GM18517 (cell line): ENCODE results near the gene TRIM41.

Source experiments
- ATAC-seq: cut with Tn5 transposase; IDR thresholded peaks from one replicate; pipeline ENCODE4 v1.9.1; 2021; ENCODE audit warnings: mild to moderate bottlenecking, moderate library complexity; ENCODE audit not compliant: unreplicated experiment

TRIM41 gene

DNA sequence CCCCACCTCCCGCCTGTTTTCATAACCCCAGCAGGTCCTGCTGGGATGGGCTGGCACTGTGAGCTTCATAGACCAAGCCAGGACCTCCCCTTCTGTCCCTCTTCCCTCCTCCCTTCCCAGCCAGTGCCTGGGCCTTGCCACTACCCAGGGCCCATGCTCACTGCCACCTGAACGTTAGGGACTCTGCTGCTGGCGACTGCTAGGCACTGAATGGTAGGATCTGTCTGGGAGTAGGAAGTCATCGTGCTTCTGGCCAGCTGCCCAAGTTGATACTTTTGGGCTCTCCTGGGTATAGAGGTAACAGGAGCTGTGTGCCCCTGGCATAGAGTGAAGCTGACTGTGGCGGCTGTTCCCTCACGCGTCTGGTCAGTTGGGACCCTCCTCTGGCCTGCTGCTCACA, 8.4 kb downstream of the TRIM41 start:
- no peak for ATAC-seq

DNA sequence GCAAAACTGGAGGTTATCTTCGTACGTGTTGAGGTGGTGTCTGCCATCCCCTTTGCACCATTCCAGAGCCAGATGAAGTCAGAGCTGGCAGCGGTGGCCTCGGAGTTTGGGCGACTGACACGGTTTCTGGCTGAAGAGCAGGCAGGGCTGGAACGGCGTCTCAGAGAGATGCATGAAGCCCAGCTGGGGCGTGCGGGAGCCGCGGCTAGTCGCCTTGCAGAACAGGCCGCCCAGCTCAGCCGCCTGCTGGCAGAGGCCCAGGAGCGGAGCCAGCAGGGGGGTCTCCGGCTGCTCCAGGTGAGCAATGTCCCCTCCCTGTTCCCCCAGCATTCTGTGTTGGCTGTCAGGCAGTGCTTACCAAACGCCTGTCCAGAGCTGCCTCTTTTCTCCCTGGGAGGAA, 9.5 kb downstream of the TRIM41 start:
- ATAC-seq = no peak

DNA sequence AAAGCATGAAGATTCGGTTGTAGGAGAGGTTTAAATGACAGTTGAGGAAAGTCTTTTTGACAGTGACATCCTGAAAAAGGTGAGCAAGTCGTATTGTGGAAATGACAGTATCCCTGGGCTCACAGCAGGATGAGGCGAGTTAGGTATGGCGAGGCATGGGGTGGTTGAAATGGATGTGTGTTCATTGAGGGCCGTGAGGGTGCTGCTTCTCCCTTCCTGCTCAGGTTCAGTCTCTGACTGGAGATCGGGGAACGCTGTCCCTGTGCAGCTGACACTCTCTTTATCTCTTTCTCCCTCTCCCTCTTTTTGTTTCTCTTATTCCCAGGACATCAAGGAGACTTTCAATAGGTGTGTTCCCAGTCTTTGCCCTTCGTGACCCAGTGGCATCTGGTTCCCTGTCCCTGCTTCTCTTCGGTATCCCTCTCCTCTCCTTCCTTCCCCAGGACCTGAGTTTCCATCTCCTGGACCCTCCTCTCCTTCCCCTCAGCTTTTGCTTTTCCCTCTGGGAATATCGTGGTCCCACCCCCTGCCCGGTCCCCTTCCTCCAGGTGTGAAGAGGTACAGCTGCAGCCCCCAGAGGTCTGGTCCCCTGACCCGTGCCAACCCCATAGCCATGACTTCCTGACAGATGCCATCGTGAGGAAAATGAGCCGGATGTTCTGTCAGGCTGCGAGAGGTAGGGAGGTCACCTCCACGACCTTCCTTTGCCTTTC, 10.2 kb downstream of the TRIM41 start:
- no peak for ATAC-seq

DNA sequence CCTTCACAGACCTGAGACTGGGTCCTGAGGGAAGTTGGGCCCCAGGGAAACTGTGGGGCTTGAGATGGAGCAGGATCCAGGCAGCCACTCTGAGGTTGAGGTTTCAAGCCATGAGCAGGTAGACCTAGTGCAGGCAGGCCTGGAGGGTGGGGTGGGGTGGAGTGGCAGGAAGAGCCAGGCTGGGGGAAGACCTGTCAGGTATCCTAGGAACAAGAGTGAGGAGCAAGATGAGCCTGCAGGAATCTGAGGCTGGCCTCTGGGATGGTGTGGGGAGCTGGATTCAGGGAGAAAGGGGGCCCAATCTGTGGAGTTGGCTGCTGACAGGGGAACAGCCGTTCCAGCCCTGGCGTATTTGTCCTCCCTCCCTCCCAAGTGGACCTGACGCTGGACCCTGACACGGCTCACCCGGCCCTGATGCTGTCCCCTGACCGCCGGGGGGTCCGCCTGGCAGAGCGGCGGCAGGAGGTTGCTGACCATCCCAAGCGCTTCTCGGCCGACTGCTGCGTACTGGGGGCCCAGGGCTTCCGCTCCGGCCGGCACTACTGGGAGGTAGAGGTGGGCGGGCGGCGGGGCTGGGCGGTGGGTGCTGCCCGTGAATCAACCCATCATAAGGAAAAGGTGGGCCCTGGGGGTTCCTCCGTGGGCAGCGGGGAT, 10.8 kb downstream of the TRIM41 start:
- no peak for ATAC-seq

DNA sequence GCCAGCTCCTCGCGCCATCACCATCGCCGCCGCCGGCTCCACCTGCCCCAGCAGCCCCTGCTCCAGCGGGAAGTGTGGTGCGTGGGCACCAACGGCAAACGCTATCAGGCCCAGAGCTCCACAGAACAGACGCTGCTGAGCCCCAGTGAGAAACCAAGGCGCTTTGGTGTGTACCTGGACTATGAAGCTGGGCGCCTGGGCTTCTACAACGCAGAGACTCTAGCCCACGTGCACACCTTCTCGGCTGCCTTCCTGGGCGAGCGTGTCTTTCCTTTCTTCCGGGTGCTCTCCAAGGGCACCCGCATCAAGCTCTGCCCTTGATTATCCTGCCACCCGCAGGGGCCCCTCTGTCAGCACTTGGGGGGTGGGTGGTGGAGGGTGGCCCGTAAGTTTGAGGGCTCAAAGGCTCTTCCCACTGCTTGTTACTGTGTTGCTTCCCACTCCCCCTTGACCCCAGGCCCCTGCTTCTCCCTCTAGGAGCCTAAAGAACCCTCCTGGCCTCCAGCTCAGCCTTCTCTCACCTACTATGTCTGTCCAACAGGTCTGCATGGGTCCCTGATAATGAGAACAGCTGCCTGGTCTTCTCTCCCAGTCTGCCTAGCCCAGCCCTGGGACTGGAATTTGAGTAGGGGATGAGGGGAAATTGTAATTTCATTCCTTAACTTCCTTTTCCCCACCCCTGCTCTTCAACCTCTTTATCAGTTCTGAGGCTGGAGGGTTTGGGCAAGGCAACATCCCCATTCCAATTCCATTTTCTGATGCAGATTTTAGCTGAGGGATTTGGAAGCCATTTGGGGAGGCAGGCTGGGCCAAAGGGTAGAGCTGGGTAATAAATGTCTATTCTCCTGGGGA, 11.6 kb downstream of the TRIM41 start:
- no peak for ATAC-seq

DNA sequence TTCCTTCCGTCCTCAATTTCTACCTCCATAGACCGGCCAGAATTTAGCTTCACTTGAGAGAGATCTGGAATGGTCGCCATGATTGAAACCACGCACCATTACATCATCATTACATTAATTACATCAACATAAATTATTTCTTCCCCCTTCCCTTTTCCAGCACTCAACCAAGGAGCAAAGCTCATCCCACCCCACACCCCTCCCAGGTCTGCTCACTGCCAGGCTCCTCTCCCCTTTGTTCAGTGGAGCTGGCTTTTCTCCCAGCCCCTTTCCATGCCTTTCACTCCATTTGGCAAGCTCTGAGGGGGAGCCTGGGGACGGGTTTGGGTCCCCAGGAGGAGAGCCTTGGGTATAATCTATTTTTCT, 12.2 kb downstream of the TRIM41 start:
- ATAC-seq = no peak

DNA sequence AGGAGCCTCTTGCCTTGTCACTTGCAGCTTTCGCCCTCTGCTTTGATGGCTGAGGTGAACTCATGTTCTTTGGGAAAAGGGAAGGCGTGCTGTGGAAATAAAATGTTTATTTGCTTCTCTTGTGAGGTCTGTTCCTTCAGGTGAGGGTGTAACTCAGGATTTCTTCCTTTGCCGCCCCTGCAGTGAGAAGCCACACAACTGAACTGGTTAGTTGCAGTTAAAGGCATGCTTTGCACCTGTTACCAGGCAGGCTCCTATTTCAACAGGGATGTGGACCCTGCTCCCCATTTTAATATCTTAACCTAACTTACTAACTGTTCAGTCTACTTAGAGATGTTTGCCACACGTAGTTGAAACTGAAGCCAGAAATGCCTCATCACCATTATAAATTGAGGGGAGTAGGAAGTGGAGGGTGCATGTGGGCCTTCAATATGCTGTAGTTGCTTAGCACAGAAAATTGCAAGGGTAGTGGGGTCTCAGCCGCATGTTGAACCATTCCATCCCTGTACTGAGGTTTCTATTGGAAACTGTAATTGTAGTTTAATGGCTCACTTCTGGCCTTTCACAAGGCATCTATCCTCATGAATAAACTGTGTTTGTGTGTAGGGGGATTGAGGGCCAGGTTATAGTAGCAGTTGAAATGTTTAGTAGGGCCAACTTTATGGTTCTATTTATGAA, 12.7 kb downstream of the TRIM41 start:
- no peak for ATAC-seq

DNA sequence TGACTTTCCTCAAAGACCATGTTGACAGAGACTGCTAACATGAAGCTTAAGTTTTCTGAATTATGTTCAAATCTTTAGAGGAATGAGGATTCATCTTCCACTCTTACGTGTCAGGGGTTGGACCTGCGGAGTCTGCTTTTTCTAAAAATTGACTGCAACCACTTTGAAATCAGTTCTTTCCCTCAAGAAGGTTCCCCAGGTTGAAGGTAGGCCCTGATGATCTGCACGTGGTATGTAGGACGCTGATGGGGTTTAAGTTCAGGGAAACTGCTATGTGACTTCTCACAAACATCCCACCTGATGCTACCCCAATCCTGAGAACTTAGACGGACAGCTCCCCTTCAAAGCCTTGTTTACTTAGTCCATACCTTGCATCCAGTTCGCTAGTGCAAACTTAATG, 13.4 kb downstream of the TRIM41 start:
- ATAC-seq = no peak

DNA sequence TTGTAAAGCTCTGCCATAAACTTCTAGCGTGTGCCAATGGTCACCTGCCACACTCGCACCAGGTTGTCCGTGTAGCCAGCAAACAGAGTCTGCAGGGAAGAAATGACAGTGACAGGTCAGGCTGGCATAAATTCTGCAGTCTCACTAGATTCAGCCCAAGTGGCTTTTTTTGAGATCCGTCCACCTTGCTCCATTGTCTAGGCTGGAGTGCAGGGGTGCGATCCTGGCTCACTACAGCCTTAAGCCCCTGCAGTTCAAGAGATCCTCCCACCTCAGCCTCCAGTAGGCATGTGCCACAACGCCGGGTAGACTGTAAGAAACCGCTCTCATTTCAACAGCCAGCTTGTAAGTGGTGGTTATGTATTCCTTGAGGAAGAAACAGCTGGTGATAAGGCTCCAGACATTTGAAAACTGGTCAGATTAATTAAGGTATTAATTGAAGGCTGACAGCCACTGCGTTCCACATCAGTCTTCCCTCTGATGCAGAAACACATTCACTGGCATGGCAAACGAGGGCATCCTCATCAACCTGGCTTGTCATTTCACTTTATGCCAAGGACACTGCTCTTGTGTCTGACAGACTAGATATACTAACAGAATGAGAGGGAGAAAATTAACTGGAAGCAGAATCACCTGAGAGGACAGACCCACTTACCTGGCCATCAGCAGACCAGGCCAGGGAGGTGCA, 14.0 kb downstream of the TRIM41 start:
- no peak for ATAC-seq

DNA sequence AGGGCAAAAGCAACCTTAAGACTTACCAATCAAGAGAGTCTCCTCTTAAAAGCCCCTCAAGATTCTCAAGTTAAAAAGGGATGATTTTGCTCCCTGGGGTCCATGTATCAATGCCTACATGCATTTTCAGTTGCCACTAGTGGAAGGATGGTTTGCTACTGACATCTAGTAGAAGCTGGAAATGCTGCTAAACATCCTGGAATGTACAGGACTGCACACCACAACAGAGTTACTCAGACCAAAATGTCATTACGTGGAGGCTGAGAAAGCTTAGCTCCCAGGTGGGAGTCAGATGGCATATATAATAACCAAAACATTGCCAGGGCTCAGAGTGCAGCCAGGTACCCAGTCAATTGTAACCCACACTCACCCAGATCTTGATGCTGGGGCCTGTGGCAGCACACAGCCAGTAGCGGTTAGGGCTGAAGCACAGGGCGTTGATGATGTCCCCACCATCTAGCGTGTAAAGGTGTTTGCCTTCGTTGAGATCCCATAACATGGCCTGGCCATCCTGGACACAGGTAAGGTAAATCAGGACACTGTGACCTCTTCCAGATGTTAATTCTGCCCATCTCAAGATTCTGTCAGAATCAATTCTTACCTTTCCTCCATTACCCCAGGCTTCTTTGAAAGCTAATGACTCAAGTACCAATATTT, 14.8 kb downstream of the TRIM41 start:
- no peak for ATAC-seq

DNA sequence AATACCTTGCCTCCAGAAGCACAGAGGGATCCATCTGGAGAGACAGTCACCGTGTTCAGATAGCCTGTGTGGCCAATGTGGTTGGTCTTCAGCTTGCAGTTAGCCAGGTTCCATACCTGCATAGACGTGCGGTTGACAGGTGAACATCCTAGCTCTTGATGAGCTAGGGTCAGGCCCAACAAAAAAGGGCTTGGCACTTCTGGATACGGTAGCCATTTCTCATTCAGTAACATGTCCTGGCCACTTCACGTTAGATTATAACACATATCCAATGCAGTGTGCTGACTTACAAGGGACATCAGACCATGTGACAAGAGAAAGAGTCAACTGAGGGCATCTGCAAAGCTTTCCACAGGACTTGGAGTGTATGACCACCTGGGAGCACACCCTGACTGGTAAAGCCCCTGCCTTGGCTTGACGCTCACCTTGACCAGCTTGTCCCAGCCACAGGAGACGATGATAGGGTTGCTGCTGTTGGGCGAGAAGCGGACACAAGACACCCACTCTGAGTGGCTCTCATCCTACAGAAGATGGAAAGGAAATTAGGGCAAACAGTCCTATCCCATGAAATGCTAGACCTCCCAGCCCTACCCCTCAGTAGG, 16.1 kb downstream of the TRIM41 start:
- no peak for ATAC-seq

DNA sequence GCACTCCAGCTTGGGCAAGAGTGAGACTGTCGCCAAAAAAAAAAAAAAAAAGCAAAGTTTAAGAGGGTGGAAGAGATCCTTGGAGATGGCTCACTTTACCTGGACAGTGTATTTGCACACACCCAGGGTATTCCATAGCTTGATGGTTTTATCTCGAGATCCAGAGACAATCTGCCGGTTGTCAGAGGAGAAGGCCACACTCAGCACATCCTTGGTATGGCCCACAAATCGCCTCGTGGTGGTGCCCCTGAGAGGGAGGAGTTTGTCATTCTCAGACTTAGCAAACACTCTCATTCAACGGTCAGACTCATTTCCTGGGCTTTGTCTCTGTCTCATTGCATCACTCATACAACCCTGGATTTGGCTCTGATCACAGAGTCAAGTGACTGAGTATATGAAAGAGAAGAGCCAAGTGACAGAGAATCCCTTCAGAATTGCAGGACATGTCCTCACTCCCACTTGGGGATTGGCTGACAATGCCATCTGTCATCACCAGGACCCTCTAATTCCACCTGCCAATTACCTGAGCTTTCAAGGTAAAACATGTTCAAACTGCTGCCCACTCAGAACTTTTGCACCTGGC, 18.4 kb downstream of the TRIM41 start:
- no peak for ATAC-seq

DNA sequence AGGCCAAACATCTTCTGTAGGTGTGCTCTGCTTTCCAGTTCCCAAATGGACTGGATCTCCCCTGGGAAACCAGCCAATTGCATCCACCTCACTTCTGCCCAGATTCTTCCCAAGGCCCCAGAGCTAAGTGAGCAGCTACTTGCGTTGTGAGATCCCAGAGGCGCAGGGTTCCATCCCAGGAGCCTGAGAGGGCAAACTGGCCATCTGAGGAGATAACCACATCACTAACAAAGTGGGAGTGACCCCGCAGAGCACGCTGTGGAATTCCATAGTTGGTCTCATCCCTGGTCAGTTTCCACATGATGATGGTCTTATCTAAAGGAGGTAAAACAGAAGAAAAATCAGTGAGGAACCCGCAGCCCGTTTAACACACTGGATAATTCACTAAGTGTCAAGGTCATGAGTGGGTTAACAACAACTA, 19.0 kb downstream of the TRIM41 start:
- ATAC-seq = no peak

DNA sequence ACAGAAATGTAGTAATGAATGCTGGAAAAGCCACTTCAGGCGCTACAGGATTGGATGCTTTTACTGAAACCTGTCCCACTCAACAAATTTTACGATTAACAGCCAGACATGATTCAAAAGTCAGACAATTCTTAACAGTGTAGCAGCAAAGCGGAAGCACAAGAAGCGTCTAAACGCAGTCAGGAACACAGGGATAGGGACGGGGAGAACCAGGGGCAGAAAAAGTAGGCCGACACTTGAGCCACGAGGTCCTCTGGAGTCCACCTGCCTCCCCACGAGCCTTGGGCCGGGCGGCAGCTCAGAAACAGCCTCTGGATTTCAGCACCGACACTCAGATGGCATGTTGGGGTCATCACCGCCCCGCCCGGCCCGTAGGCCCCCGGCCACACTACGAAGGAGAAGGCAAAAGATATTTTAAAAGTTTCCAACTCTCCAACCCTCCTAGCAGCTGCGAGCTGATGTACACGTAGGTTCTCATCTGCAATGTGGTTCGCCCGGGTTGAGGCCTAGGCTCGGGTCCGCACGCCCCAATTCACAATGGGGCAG, 20.0 kb downstream of the TRIM41 start:
- no peak for ATAC-seq

DNA sequence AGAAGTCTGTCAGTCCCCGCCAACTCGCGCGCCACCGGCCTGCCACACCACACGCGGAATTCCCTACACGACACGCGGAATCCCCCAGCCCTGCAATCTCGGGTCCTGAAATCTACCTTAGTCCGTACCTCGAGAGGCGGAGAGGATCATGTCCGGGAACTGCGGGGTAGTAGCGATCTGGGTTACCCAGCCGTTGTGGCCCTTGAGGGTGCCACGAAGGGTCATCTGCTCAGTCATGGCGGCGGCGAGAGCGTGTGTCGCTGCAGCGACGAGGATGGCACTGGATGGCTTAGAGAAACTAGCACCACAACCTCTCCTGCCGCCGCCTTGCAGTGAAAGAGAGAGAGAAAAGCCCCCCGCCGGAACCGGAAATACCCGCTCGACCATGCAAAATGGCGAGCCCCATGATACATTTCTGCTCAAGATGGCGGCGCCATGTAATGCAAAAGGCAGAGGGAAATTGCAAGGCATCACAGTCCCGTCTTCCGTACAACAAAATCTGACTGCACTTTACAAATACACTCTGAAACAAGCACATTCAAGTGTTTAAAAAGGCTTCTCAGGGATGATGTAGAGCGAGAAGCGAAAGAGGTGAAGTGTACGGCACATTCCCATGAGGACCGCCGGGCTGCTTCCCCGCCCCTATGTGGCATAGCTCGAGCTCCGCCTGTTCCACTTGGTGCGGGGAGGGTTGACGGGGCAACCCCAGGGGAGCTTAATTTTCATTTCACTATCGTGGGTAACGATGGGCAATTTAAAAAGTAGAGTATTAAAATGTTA, 20.7 kb downstream of the TRIM41 start, which contains the start of gene RACK1:
RACK1 (minus strand) TSS at position 343 of the 780 bp plus-strand sequence; CDS start at position 237, 106 bp downstream.
- ATAC-seq = peak; percentile 62

DNA sequence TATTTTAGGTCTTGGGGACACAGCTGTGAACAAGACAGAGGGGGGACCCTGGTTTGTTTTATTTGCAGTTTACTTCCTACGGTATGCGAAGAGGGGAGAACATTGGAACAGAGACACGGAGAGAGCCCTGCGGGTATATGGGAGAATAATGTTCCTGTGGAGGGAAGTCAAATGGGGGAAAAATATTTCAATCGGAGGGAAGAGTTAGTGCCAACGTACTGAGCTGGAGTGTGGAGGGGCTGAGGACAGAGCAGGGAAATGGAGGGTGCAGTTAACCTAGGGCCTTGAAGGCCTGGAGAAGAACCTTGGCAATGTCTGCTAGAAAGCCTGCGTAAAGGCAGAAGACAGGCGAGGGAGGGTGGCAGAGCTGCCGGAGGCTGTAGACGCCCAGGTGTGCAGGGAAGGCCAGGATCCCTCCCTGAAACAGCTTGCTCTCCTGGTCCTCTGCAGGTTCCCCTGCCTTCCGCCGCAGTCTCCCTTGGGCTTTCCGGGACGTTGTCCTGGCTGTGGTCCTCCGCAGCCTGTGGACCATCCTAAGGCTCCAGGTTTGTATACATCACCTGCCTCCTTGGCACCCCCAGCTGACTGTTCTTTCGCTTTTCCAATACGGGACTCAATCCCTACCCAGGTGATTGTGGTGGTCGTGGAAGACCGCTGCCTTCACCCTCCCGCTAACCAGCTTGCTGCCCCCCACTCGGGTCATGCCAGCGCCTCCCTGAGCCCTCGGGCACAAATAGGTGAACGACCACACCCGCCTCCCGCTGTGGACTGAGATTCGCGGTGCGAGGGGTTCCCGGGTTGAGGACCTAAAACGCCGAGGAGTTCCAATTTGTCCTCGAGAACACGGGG, 22.6 kb downstream of the TRIM41 start:
- ATAC-seq = no peak

DNA sequence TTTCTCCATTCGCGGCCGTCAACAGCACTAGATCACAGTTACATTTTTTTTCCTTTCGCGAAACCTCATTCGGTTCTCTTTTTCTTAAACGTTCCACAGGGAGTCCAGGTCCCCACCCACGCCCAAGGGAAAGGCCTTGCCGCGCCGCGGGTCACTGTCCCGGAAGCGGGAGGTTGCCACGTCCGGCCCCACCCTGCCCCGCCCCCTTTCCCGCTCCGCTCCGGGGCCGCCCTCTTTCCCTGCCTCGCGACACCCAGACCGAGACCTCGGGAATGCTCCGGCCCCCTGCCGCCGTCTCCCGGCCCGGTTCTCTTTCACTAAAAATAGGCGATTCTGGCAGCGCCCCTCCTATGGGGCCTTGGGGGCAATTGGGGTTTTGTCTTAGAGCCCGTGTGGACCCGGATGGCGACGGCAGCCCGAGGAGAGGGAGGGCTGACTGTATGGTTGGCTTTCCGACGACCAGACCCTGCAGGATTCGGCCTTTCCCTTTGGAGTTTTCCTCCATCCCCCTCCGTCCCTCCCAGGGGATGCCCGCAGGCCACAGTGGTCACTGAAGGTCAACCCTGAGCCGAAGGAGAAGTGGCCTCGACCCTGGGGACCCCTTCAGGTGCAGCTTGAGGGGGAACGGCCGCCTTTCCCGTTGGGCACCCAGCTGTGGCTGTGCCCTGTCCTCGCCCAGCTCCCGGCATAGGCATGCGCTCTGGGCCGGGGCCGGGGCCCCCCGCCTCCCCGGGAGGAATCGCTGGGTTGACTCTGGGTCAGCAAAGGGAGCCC, 23.4 kb downstream of the TRIM41 start:
- ATAC-seq = no peak
